Measurements from ENCODE around the gene ARID3A. TPM values are rescaled to one million over a fixed set of nuclear protein-coding genes. Genes with fewer than 3 reads are reported as not detected.

Gene ARID3A
- total and polyA plus RNA-seq, 2 of the 8 experiments (the other 6 are each of a cell fraction or from before 2014, with no cell fraction given), result 40.5 to 77.4 TPM

DNA sequence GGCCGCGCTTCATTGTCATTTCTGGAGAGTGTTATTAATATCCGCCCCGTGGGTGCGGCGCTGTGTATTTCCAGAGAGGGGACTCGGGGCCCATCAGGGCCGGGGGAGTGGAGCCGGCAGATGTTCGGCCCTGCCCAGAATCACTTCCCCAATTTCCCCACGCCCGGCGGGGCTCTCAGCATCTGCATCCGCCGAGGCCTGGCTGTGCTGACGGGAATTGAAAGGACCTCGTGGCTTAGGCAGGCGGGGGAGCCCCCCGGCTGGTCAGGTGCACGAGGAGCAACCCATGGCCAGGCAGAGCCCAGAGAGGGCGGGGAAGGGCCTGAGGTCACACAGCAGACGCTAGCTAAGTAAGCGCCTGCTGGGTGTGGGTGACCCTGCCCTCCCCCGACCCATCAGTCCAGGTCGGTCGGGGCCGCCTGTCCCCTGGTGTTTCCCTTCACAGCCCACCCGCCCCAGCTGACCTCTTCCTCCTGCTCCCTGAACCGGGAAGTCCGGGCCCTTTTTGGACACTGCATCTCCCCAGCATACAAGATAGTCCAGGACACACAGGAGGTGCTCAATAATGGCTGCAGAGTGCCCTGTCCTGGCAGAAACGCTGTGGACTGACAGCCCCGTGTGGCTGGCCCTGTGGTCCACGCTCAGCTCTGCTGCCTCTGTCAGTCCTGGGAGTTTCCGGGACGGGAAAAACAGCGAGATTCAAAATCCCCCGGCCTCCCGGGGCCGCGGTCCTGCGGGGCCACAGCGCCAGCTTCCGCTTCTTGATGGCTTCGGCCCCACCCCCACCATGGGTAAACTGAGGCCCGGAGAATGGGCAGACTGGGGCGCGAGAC, 22.1 kb downstream of the ARID3A start:
- H3K27me3 ChIP-seq (replicated peaks in 1 of 4; ENCODE audit: control insufficient read depth in 3 of 4, extremely low read depth in 1 of 4, insufficient read depth in 3 of 4, low read length in 3 of 4), result no peaks in the 10 kb centered on the region
- 94% methylated on average over 44 of the region's 47 CpGs; no CpG with 5 or more reads in 1 of the 2 experiments for WGBS, 2 experiments (ENCODE audit: extremely low coverage in 1 of 2, insufficient coverage in 1 of 2, insufficient read length in 1 of 2, insufficient replicate concordance in 2 of 2, low coverage in 1 of 2, low lambda C conversion rate in 2 of 2, missing lambda C conversion rate in 1 of 2)
- peaks cover 13% of the 10 kb centered on the region for H3K79me1 ChIP-seq (ENCODE audit: low read depth, low read length)
- H3K36me3 ChIP-seq (ENCODE audit: control insufficient read depth in 2 of 4, insufficient read depth in 4 of 4, low read length in 3 of 4), result peaks cover 0 to 5% (median 1%) of the 10 kb centered on the region in 4 experiments; a peak in 2 of 8 replicates
- no peak overlapping the region for H2BK5ac ChIP-seq (ENCODE audit: low read depth, low read length)
- ChIA-PET POLR2A (ENCODE audit: partially characterized antibody) (interaction anchor here (0.7 to 1.8 kb wide), 3 partner anchors 8 to 56 kb away, joined by 3 to 4 read pairs (median 3); no protein-coding TSS in a partner anchor), CTCF (ENCODE audit: partially characterized antibody) (interaction anchor here (0.7 to 0.9 kb wide), 3 partner anchors 14 to 24 kb away, joined by 3 to 4 read pairs (median 3); no protein-coding TSS in a partner anchor)
- no peak overlapping the region for H3K14ac ChIP-seq (ENCODE audit: insufficient read length)
- no peak overlapping the region for H4K5ac ChIP-seq (ENCODE audit: insufficient read length, low read depth, low read length)
- no peak overlapping the region for H2BK15ac ChIP-seq (ENCODE audit: low read length)
- peaks cover 0 to 8% (median 5%) of the 10 kb centered on the region in 4 experiments; a peak in 6 of 7 replicates for H3K4me1 ChIP-seq (replicated peaks in 1 of 4; ENCODE audit: control insufficient read depth in 3 of 4, insufficient read depth in 4 of 4, low read length in 3 of 4)
- TF ChIP-seq FOSL1 (IDR thresholded peaks at IDR 0.05; ENCODE audit: insufficient read depth, low read depth, low read length) (no peak), TBP (IDR thresholded peaks at IDR 0.05; ENCODE audit: low read depth, low read length) (no peak), RAD21 (IDR thresholded peaks at IDR 0.05 in 1 of 2, conservative IDR thresholded peaks at IDR 0.05 in 1 of 2; ENCODE audit: low read depth in 2 of 2, low read length in 2 of 2) (no peak), CHD1 (IDR thresholded peaks at IDR 0.05; ENCODE audit: low read depth, low read length) (no peak), EGR1 (IDR thresholded peaks at IDR 0.05; ENCODE audit: borderline replicate concordance, low read depth, low read length) (no peak), JUN (IDR thresholded peaks at IDR 0.05; ENCODE audit: low read depth, low read length) (no peak)
- H3K79me2 ChIP-seq (ENCODE audit: control insufficient read depth in 1 of 2, insufficient read depth in 2 of 2, low read length in 2 of 2), result peaks cover 0 to 13% of the 10 kb centered on the region in 2 experiments; a peak in 2 of 4 replicates
- no peak overlapping the region for H2AFZ ChIP-seq (ENCODE audit: low read length)
- no peak overlapping the region for H3K56ac ChIP-seq (replicated peaks; ENCODE audit: insufficient read length, low read depth, low read length)
- no peak overlapping the region for H3K4me2 ChIP-seq (ENCODE audit: insufficient read depth in 1 of 2, low read depth in 2 of 2, low read length in 2 of 2)
- no peak overlapping the region for H3K18ac ChIP-seq (ENCODE audit: extremely low read depth, low read length)
- no peak overlapping the region for H3K23ac ChIP-seq (ENCODE audit: insufficient read length)
- H4K20me1 ChIP-seq (replicated peaks in 1 of 2; ENCODE audit: control insufficient read depth in 1 of 2, insufficient read depth in 2 of 2, low read length in 2 of 2), result peaks cover 0 to 18% of the 10 kb centered on the region in 2 experiments
- no peak overlapping the region for H2AK5ac ChIP-seq (ENCODE audit: low read depth, low read length)
- H2BK120ac ChIP-seq (replicated peaks; ENCODE audit: low read depth, low read length), result no peak overlapping the region
- H4K8ac ChIP-seq (ENCODE audit: extremely low read depth, insufficient read depth, low read length), result no peak overlapping the region; the same call in 1 of the 2 replicates
- FAIRE-seq, result no peak
- H3K27ac ChIP-seq (ENCODE audit: low read depth, low read length), result no peak overlapping the region
- H4K91ac ChIP-seq (replicated peaks; ENCODE audit: insufficient read length, low read length), result no peak overlapping the region
- DNase-seq (ENCODE audit: low read depth in 1 of 2, low spot score in 2 of 2), result no peak
- no peak overlapping the region for H2BK20ac ChIP-seq (ENCODE audit: low read length)
- no peak overlapping the region for H3K9ac ChIP-seq (replicated peaks in 1 of 4; ENCODE audit: extremely low read depth in 1 of 4, low read depth in 3 of 4, low read length in 3 of 4)
- H3K9me3 ChIP-seq (ENCODE audit: insufficient read depth in 2 of 2, low read depth in 1 of 2, low read length in 1 of 2), result no peaks in the 10 kb centered on the region
- no peak overlapping the region for H2BK12ac ChIP-seq (ENCODE audit: low read depth, low read length)
- no peak overlapping the region for H3K4me3 ChIP-seq (ENCODE audit: extremely low read depth in 1 of 4, insufficient read depth in 2 of 4, low read depth in 3 of 4, low read length in 4 of 4)
- H3K4ac ChIP-seq (replicated peaks; ENCODE audit: insufficient read length, low read depth, low read length), result no peak overlapping the region
- no peaks in the 10 kb centered on the region for H3K23me2 ChIP-seq (ENCODE audit: low read depth, low read length)
